Progenitor cell of endocrine pancreas (in vitro differentiated cells): ENCODE data around the gene CDADC1. TPM values are rescaled to one million over a fixed set of nuclear protein-coding genes. Genes with fewer than 3 reads are reported as not detected.

Source experiments
- DNase-seq: peaks from one replicate; pipeline ENCODE4 v3.0.0; 2021; ENCODE audit warnings: low spot score; ENCODE audit not compliant: unreplicated experiment
- H3K27ac Mint-ChIP-seq: 2 replicates; pipeline ENCODE4 v1.8.0; 2021; ENCODE audit warnings: mild to moderate bottlenecking, moderate library complexity, mixed read lengths
- H3K27me3 Mint-ChIP-seq: 2 replicates; pipeline ENCODE4 v1.8.0; 2021; ENCODE audit warnings: mixed read lengths
- H3K36me3 Mint-ChIP-seq: 2 replicates; pipeline ENCODE4 v1.8.0; 2022; ENCODE audit warnings: mixed read lengths; ENCODE audit not compliant: insufficient read depth
- H3K4me1 Mint-ChIP-seq: 2 replicates; pipeline ENCODE4 v1.8.0; 2021; ENCODE audit warnings: low read depth, mixed read lengths
- H3K4me3 Mint-ChIP-seq: 2 replicates; pipeline ENCODE4 v1.8.0; 2021; ENCODE audit warnings: low read depth, mild to moderate bottlenecking, moderate library complexity, mixed read lengths
- H3K9me3 Mint-ChIP-seq: 2 replicates; pipeline ENCODE4 v1.8.0; 2021; ENCODE audit warnings: low read depth, mixed read lengths
- long read RNA-seq: library from polyadenylated mRNA; unstranded; transcript quantifications from one replicate; pipeline ENCODE4 v2.0.0, GENCODE V29; 2020
- total RNA-seq: library from RNA; stranded (reverse); gene quantifications from 2 replicates; pipeline ENCODE4 v1.2.1, GENCODE V29; 2021
- TF ChIP-seq, protein P1 (sequence below): fragments of 200-600 bp; sonication (generic); IDR thresholded peaks from one replicate; pipeline ENCODE4 v1.5.0; 2021; ENCODE audit warnings: antibody characterized with exemption, mild to moderate bottlenecking; ENCODE audit not compliant: unreplicated experiment

CDADC1 gene
- total RNA-seq, result 11.7 and 13.9 TPM in 2 replicates
- long read RNA-seq, transcript CDADC1-201 (10 exons, 3,386 nt), result major isoform, 7 of 32 reads
- long read RNA-seq, partial matches to known transcripts, result 15 of 32 reads
- long read RNA-seq, other reads (novel, unspliced or antisense), result 8 of 32 reads

DNA sequence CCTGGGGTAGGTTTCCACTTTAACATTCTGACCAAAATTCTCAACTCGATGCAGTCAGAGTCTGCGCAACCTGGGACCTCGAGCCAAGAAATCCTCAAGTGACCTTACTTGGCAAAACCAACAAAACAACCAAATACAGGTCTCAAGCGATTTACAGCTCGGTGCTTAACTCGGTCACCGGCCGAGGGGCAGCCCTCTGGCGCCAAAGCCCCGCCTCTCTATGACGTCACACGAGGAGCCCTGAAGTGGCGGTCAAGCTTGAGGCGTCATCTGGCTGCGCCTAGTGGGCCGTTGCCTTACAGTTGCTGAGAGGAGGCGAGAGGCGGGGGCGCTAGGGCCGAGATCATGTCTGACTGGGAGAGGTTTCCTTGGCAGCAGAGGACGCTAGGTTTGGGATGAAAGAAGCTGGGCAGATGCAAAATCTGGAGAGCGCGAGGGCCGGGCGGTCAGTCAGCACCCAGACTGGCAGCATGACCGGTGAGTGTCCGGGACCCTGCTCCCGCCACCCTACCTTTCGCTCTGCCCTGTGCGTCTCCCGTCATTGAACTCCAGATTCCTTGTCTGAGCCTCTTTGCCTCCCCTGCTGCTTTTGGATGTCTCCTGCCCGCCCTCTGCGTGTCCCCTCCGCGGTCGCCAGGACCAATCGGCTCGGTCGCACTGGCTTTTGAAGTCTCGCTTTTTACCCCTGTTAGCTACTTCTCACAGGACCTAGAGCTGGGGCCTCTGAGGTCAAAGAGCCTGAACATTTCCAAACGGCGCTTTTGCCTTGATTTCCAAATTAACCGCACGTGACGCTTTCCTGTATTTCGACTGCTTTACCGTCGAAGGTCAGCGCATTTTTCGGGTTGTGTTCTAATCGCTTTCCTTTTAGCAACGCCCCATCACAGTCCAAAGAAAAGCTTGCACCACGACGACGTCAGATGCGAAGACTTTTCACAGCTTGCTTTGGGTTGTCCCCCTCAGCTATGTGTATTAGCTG, at the start of gene CDADC1:
Gene CDADC1, plus strand, starts transcription at position 283 of the 979 bp plus-strand sequence. Its CDS starts 113 bp downstream, at position 396.
- TF ChIP-seq, protein P1, sequence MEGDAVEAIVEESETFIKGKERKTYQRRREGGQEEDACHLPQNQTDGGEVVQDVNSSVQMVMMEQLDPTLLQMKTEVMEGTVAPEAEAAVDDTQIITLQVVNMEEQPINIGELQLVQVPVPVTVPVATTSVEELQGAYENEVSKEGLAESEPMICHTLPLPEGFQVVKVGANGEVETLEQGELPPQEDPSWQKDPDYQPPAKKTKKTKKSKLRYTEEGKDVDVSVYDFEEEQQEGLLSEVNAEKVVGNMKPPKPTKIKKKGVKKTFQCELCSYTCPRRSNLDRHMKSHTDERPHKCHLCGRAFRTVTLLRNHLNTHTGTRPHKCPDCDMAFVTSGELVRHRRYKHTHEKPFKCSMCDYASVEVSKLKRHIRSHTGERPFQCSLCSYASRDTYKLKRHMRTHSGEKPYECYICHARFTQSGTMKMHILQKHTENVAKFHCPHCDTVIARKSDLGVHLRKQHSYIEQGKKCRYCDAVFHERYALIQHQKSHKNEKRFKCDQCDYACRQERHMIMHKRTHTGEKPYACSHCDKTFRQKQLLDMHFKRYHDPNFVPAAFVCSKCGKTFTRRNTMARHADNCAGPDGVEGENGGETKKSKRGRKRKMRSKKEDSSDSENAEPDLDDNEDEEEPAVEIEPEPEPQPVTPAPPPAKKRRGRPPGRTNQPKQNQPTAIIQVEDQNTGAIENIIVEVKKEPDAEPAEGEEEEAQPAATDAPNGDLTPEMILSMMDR, result no peak
- DNase-seq, result peak; percentile 93
- H3K9me3 Mint-ChIP-seq, result no peaks in the 10 kb centered on the region
- peak within 1 kb of the TSS; percentile 97 for H3K4me3 Mint-ChIP-seq
- H3K4me1 Mint-ChIP-seq, result peaks cover 29% of the 10 kb centered on the region
- H3K27ac Mint-ChIP-seq, result peak within 1 kb of the TSS; percentile 96
- no peaks in the 10 kb centered on the region for H3K36me3 Mint-ChIP-seq
- no peaks in the 10 kb centered on the region for H3K27me3 Mint-ChIP-seq

DNA sequence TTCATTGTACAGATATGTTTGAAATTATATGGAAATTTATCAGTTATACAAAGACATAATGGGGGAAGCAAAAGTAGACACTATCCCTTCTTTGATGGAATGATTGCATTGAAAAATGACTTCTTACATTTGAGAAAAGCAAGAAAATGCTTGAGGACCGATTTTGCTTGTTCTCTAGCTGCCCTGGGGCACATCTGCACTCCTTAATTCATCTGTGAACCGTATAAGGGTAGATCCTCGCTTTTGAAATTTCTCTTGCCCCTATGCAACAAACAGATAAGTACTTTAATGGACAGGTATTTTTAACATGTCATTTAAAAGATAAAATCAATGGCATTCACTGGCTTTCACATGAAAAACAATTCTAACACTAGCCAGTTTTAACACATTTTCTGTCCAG, 41.1 kb upstream of the CDADC1 start:
- Mint-ChIP-seq H3K4me3 (no peak overlapping the region), H3K9me3 (no peaks in the 10 kb centered on the region), H3K27me3 (no peaks in the 10 kb centered on the region), H3K4me1 (no peaks in the 10 kb centered on the region), H3K27ac (no peak overlapping the region), H3K36me3 (peaks cover 36% of the 10 kb centered on the region)
- TF ChIP-seq, protein P1, result no peak
- no peak for DNase-seq

DNA sequence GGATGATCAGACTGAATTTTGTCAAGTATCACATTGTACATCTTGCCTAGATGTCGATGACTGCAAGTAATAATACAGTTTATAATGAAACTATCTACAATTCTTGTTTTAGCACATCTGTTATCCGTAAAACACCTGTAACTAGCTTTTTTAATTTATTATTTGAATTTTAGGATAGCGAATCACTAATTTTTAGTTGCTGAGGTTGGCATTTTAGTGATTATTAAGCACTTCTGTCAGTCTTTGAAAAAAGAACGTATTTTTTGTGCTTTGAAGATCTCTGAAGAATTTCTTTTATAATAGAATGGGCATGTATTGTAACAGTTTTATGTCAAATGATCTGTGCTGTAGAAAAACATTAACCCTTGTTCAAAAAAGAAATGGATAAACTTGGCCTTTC, 39.1 kb upstream of the CDADC1 start:
- TF ChIP-seq, protein P1, result no peak
- H3K4me1 Mint-ChIP-seq, result no peaks in the 10 kb centered on the region
- peaks cover 40% of the 10 kb centered on the region for H3K36me3 Mint-ChIP-seq
- H3K4me3 Mint-ChIP-seq, result no peak overlapping the region
- DNase-seq, result no peak
- H3K27me3 Mint-ChIP-seq, result no peaks in the 10 kb centered on the region
- H3K27ac Mint-ChIP-seq, result no peak overlapping the region
- no peaks in the 10 kb centered on the region for H3K9me3 Mint-ChIP-seq

DNA sequence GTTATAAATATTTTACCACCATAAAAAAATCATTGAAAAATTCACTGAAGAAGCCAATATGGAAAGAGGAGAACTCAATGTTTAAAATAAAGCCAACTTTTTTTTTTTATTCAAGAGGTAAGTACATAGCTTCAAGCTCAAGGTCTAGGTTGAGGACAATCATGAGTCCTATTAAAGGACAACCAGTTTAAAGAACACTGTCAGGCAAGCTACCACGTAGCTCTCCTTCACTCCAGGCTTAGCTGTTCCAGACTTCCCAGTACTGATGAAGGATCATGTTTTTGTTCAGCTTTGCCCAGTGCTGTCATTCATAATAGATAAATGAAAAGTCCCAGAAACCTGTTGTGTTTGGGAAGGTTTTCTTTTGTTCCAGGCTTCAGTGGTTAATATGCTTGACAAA, 37.6 kb upstream of the CDADC1 start:
- Mint-ChIP-seq H3K4me1 (peaks cover 3% of the 10 kb centered on the region), H3K27me3 (no peaks in the 10 kb centered on the region), H3K9me3 (no peaks in the 10 kb centered on the region), H3K27ac (no peak overlapping the region), H3K36me3 (peaks cover 31% of the 10 kb centered on the region), H3K4me3 (no peak overlapping the region)
- TF ChIP-seq, protein P1, result no peak
- no peak for DNase-seq

DNA sequence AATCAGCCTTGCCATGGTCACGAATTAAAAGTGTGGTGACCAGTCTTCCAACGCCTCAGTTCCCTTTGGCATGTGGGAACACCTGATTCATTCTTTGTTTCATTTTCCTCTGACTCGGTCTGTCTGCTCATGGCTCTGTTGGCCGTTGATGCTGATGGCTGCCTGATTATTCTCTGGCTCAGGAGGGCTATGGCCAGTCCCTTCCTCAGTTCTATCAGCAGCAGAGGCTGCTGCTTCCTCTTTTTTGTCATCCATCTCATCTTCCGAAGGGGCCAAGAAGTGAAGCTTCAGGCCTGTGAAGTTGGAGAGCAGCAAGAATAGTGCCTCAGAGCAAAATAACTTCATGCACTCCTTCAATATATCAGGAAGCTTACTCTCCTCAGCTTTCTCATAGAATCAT, 37.1 kb upstream of the CDADC1 start:
- Mint-ChIP-seq H3K4me1 (peaks cover 3% of the 10 kb centered on the region), H3K36me3 (peaks cover 29% of the 10 kb centered on the region), H3K9me3 (no peaks in the 10 kb centered on the region), H3K27ac (peak overlapping the region; percentile 34), H3K4me3 (no peak overlapping the region), H3K27me3 (no peaks in the 10 kb centered on the region)
- no peak for DNase-seq
- TF ChIP-seq, protein P1, result no peak
